ENCODE results near the gene PCCA.
"Not testable (repeated sequence)": the region's sequence is repeated elsewhere in the genome, so short reads cannot be mapped to it uniquely, and the experiment has no call there.

The PCCA gene

DNA sequence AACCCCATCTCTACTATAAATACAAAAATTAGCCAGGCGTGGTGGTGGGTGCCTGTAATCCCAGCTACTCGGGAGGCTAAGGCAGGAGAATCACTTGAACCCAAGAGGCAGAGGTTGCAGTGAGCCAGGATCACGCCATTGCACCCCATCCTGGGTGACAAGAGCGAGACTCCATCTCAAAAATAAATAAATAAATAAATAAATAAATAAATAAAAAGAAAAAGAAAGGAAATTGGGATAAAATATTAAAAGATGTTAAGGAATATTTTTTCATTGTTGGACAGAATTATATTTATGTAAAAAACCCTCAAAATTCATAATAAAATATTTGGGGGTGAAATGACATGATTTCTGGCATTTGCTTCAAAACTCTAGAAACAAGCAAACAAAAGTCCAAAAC lies 488.3 kb downstream of the PCCA start:
- not testable (repeated sequence) for DNase-seq (ENCODE audit: low read depth in 2 of 3, low spot score in 2 of 3)

All from activated CD8-positive, alpha-beta memory T cell treated with anti-CD3 and anti-CD28 coated beads for 48 hours (primary cell).